A673 (cell line): ENCODE results near the gene RASSF1. TPM values are rescaled to one million over a fixed set of nuclear protein-coding genes. Genes with fewer than 3 reads are reported as not detected.

Experiments
- BruUV-seq: library from RNA; stranded (reverse); fragments of 400-500 nt; replicated peaks from 2 replicates; lab custom pipeline; 2021; lab: Mats Ljungman, UMichigan
- CTCF ChIA-PET: fragments of 300-600 bp; sonication (Branson Sonifier 250); formaldehyde crosslinking; loops from one replicate; lab custom pipeline; 2022; ENCODE audit warnings: antibody characterized with exemption; lab: Charles Lee
- POLR2A ChIA-PET: fragments of 300-600 bp; sonication (Branson Sonifier 250); formaldehyde crosslinking; loops from one replicate; lab custom pipeline; 2022; ENCODE audit warnings: antibody characterized with exemption; ENCODE audit not compliant: low non-redundant PET; lab: Charles Lee
- DNase-seq: peaks from one replicate; pipeline ENCODE4 v3.0.0-alpha.2; 2015; ENCODE audit warnings: low spot score
- H3K27ac ChIP-seq: fragments of 200-600 bp; sonication (generic); 2 replicates; pipeline ENCODE4 v1.5.1; 2016; ENCODE audit warnings: mixed run types, low read depth, mild to moderate bottlenecking, mixed read lengths, antibody characterized with exemption, low read length; ENCODE audit not compliant: poor library complexity, severe bottlenecking
- H3K27me3 ChIP-seq: fragments of 200-600 bp; sonication (generic); replicated peaks from 2 replicates; pipeline ENCODE4 v1.6.1; 2017; ENCODE audit warnings: mixed run types, low read depth, mild to moderate bottlenecking, mixed read lengths, antibody characterized with exemption, low read length; ENCODE audit not compliant: insufficient read depth, poor library complexity
- H3K36me3 ChIP-seq: fragments of 200-600 bp; sonication (generic); 2 replicates; pipeline ENCODE4 v1.6.1; 2016; ENCODE audit warnings: mixed run types, mild to moderate bottlenecking, mixed read lengths, antibody characterized with exemption, low read length; ENCODE audit not compliant: insufficient read depth, poor library complexity, severe bottlenecking
- H3K4me1 ChIP-seq: fragments of 200-600 bp; sonication (generic); 2 replicates; pipeline ENCODE4 v1.6.1; 2017; ENCODE audit warnings: mixed run types, mild to moderate bottlenecking, mixed read lengths, antibody characterized with exemption, low read length; ENCODE audit not compliant: insufficient read depth, poor library complexity, severe bottlenecking
- H3K4me3 ChIP-seq: fragments of 200-600 bp; sonication (generic); 2 replicates; pipeline ENCODE4 v1.5.1; 2016; ENCODE audit warnings: low read depth, mixed run types, mild to moderate bottlenecking, mixed read lengths, low read length; ENCODE audit not compliant: poor library complexity, severe bottlenecking
- H3K9me3 ChIP-seq: fragments of 200-600 bp; sonication (generic); 2 replicates; pipeline ENCODE4 v1.6.1; 2016; ENCODE audit warnings: mixed run types, low read depth, mild to moderate bottlenecking, mixed read lengths, antibody characterized with exemption, low read length; ENCODE audit not compliant: poor library complexity, severe bottlenecking
- EZH2 ChIP-seq: fragments of 200-600 bp; sonication (generic); IDR thresholded peaks from 2 replicates; pipeline ENCODE4 v1.6.1; 2017; ENCODE audit warnings: borderline replicate concordance, low read depth, mild to moderate bottlenecking, mixed read lengths, antibody characterized with exemption, low read length; ENCODE audit not compliant: poor library complexity, severe bottlenecking
- intact Hi-C: fragments of 100-400 bp; cut with micrococcal nuclease; formaldehyde crosslinking; loops from one replicate; pipeline ENCODE4 v1.10.0; 2022; ENCODE audit not compliant: unreplicated experiment
- total RNA-seq: library from RNA; stranded (reverse); gene quantifications from 2 replicates; pipeline ENCODE4 v1.2.3, GENCODE V29; 2021
- TF ChIP-seq, protein P1 (sequence below): fragments of 300-800, 200-600 bp; sonication (generic); conservative IDR thresholded peaks from 2 replicates; pipeline ENCODE4 v1.5.1; 2017; ENCODE audit warnings: low read depth, mild to moderate bottlenecking, antibody characterized with exemption, low read length, moderate library complexity, mixed read lengths

Gene RASSF1
- total RNA-seq, 1 experiment from 2014 or later = 14.4 TPM

DNA sequence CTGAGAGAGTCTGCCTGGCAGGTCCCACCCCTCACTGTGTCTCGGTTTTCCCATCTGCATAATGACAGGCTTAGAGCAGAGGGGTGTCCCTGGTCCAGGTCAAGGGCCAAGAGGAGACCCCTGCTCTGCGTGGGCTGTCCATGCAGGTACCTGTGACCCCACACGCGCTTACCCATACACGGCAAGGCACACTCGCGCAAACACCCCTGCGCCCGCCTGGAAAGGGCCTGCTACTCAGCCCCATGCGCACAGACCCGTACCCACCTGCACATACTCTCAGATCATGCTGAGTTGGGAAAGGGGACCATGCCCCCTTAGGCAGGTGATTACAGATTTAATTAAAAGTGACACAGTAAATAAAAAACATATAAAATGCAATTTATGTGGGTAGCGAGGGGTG, 42.1 kb upstream of the RASSF1 start:
- no peak for DNase-seq
- no peak overlapping the region for H3K27ac ChIP-seq
- TF ChIP-seq, protein P1, sequence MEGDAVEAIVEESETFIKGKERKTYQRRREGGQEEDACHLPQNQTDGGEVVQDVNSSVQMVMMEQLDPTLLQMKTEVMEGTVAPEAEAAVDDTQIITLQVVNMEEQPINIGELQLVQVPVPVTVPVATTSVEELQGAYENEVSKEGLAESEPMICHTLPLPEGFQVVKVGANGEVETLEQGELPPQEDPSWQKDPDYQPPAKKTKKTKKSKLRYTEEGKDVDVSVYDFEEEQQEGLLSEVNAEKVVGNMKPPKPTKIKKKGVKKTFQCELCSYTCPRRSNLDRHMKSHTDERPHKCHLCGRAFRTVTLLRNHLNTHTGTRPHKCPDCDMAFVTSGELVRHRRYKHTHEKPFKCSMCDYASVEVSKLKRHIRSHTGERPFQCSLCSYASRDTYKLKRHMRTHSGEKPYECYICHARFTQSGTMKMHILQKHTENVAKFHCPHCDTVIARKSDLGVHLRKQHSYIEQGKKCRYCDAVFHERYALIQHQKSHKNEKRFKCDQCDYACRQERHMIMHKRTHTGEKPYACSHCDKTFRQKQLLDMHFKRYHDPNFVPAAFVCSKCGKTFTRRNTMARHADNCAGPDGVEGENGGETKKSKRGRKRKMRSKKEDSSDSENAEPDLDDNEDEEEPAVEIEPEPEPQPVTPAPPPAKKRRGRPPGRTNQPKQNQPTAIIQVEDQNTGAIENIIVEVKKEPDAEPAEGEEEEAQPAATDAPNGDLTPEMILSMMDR = no peak
- no peak for TF ChIP-seq EZH2
- no TSS peak for BruUV-seq
- H3K27me3 ChIP-seq = no peaks in the 10 kb centered on the region
- intact Hi-C loops = no loop called here
- H3K36me3 ChIP-seq = no peaks in the 10 kb centered on the region
- H3K9me3 ChIP-seq = no peaks in the 10 kb centered on the region
- H3K4me3 ChIP-seq = no peak overlapping the region
- CTCF ChIA-PET = no interaction called here
- POLR2A ChIA-PET = no interaction called here
- H3K4me1 ChIP-seq = no peaks in the 10 kb centered on the region

DNA sequence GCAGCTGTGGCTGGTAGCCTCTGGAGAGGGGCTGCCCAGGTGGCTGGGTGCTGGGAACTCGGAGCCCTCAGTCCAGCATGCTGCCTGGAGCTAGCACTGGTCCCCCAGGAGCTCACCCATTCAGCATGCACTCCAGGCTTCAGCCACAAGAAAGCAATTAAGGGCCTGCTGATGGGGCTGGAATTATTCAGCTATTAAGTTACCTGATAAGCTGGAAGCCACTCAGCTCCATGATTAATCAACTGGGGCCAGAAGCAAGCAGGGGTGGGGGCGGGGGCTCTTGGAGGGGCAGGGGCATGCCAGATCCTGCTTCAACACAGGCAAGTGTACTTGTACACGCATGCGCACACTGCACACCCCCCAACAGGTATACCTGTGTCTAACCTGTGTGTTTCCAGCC, 40.7 kb upstream of the RASSF1 start:
- intact Hi-C loops = no loop called here
- CTCF ChIA-PET = no interaction called here
- Histone ChIP-seq H3K27ac (no peak overlapping the region), H3K27me3 (no peaks in the 10 kb centered on the region), H3K4me1 (no peaks in the 10 kb centered on the region), H3K4me3 (no peak overlapping the region), H3K36me3 (no peaks in the 10 kb centered on the region), H3K9me3 (no peaks in the 10 kb centered on the region)
- TF ChIP-seq, protein P1 = no peak
- TF ChIP-seq EZH2 = no peak
- no TSS peak for BruUV-seq
- no peak for DNase-seq
- POLR2A ChIA-PET = no interaction called here

DNA sequence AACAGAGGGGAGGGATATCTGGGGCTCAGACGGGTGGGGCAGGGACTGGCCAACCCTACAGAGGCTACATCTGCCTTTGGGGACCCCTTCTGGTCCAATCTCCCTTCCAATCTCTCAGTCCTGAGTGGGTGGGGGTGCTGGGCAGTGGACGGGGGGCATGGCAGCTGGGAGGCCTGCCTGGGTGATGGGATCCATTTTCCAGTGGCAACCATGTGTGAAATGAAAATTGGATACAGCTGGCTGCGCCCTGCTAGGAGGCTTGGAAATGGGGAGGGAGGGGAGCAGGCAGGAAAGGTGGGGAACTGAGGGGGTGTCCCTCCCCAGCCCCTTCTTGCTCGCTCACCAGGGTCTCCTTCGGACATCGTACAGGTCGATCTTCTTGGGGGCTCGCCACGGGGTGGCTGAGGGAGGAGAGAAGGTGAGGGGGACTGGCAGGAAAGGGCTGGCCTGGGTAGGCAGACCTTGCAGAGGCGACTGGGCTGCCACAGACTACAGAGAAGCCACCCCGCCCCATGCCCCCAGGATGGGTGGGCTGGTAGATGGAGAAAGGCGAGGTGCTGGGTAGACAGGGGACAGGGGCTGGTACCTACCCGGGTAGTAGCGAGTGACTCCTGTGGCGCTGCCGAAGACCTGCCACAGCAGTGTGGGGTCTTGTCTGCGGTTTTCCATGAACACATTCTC, 39.9 kb upstream of the RASSF1 start:
- CTCF ChIA-PET = no interaction called here
- Histone ChIP-seq H3K4me1 (no peaks in the 10 kb centered on the region), H3K9me3 (no peaks in the 10 kb centered on the region), H3K36me3 (no peaks in the 10 kb centered on the region), H3K27ac (no peak overlapping the region), H3K27me3 (no peaks in the 10 kb centered on the region), H3K4me3 (no peak overlapping the region)
- DNase-seq = no peak
- POLR2A ChIA-PET = no interaction called here
- intact Hi-C loops = no loop called here
- no peak for TF ChIP-seq EZH2
- TF ChIP-seq, protein P1 = no peak
- BruUV-seq = no TSS peak
